ENCODE measurements around the gene ALG11.
A peak's percentile ranks its signal among the peaks of the same experiment; 100 is the strongest.

ALG11 gene

GRCh38 chr13:51997641-51998330, 14.4 kb upstream of the ALG11 start:
- no peak for DNase-seq

GRCh38 chr13:51998723-51999509, 13.3 kb upstream of the ALG11 start:
- no peak for DNase-seq

GRCh38 chr13:51999510-51999911, 12.7 kb upstream of the ALG11 start:
- DNase-seq: no peak

GRCh38 chr13:51999921-52000320, 12.3 kb upstream of the ALG11 start:
- DNase-seq: no peak

GRCh38 chr13:52001120-52001731, 11.0 kb upstream of the ALG11 start:
- peak in 1 of 2 donors; percentile 60 for DNase-seq

GRCh38 chr13:52002361-52002760, 9.8 kb upstream of the ALG11 start:
- no peak for DNase-seq

- DNase-seq: no peak
Observed at GRCh38 chr13:52003541-52003940, 8.7 kb upstream of the ALG11 start.

- no peak for DNase-seq
Observed at GRCh38 chr13:52004511-52005170, 7.6 kb upstream of the ALG11 start.

GRCh38 chr13:52005841-52006522, 6.2 kb upstream of the ALG11 start:
- DNase-seq: no peak

- no peak for DNase-seq
Observed at GRCh38 chr13:52006523-52007245, 5.5 kb upstream of the ALG11 start.

GRCh38 chr13:52009946-52010345, 2.3 kb upstream of the ALG11 start:
- no peak for DNase-seq

- DNase-seq: peak in 1 of 2 donors; percentile 14
Observed at GRCh38 chr13:52010890-52011631, 1.1 kb upstream of the ALG11 start, which contains the start of gene ATP7B. Gene ATP7B (minus strand): TSS chr13:52011450. CDS start chr13:52011337, 113 bp downstream.

- no peak for DNase-seq
Observed at GRCh38 chr13:52012512-52012836, 276 bp downstream of the ALG11 start.

- no peak for DNase-seq
Observed at GRCh38 chr13:52016296-52016695, 4.1 kb downstream of the ALG11 start.

GRCh38 chr13:52020191-52020590, 8.0 kb downstream of the ALG11 start:
- DNase-seq: no peak

- no peak for DNase-seq
Observed at GRCh38 chr13:52022356-52022755, 10.2 kb downstream of the ALG11 start.

GRCh38 chr13:52024481-52024880, 12.3 kb downstream of the ALG11 start, which contains the start of gene UTP14C:
Gene UTP14C (plus strand): TSS chr13:52024691. CDS start chr13:52028805, 4,114 bp downstream.
- no peak for DNase-seq

GRCh38 chr13:52025475-52026245, 13.5 kb downstream of the ALG11 start:
- DNase-seq: no peak

GRCh38 chr13:52026246-52026626, 14.0 kb downstream of the ALG11 start:
- no peak for DNase-seq

GRCh38 chr13:52027832-52028231, 15.6 kb downstream of the ALG11 start:
- no peak for DNase-seq

Data from CD4-positive, alpha-beta T cell treated with Interleukin-4 for 1 hour (primary cell).